Epithelial cell of prostate (primary cell): Measurements from ENCODE around the gene HS2ST1.

Source experiments
- DNase-seq: peaks from one replicate; pipeline ENCODE4 v3.0.0-alpha.2; 2011; ENCODE audit warnings: low read depth, low spot score
- H3K27ac ChIP-seq: fragments of 450-650 bp; 2 replicates; pipeline ENCODE4 v1.5.1; 2017; ENCODE audit warnings: mild to moderate bottlenecking

HS2ST1 gene

GRCh38 chr1:87129038-87129437, 214.6 kb downstream of the HS2ST1 start:
- DNase-seq, result no peak
- H3K27ac ChIP-seq, result no peak overlapping the region

- DNase-seq, result no peak
- H3K27ac ChIP-seq, result no peak overlapping the region
Observed at GRCh38 chr1:87129606-87130005, 215.2 kb downstream of the HS2ST1 start.

- no peak overlapping the region for H3K27ac ChIP-seq
- no peak for DNase-seq
Observed at GRCh38 chr1:87130438-87130837, 216.0 kb downstream of the HS2ST1 start.

- DNase-seq, result no peak
- no peak overlapping the region for H3K27ac ChIP-seq
Observed at GRCh38 chr1:87131809-87132283, 217.4 kb downstream of the HS2ST1 start.

- no peak for DNase-seq
- no peak overlapping the region for H3K27ac ChIP-seq
Observed at GRCh38 chr1:87132284-87132870, 217.9 kb downstream of the HS2ST1 start.

DNA sequence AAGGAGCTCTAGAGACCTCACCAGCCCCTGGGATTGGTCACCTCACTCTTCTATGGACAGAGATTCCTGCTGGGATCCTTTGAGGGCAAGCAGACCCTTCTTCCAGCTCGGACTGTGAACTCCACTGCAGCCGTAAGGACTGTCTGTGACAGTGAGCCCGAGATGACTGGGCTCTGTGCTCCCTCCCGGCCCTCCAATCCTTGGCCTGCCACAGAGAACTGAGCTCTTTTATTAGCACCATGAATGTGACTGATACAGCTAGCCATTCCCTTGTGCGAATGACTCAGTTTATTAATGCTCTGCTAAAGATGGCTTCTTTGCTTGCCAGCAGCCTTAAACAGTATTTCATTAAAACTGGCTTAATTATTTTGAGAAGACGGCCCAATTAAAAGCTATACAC, 219.6 kb downstream of the HS2ST1 start:
- DNase-seq, result no peak
- H3K27ac ChIP-seq, result no peak overlapping the region

- DNase-seq, result no peak
Observed at GRCh38 chr1:87134625-87135328, 220.3 kb downstream of the HS2ST1 start.

DNA sequence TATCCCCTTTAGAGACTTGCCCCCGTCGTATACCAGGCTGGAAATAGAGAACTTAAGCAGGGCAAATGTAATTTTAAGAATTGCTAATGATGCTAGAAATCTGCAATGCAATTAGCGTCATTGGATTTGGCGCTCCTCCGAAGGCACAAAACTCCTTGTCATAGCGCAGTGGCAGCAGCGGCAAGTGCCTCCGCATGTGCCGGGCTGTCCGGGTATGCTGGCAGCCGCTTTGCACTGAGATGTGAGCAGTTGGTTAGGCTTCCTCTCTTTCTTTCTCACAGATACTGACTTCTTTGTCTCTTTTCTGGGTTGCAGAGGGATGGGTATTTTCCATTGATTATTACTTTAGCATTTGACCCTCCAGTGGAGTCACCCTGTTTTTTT, 220.9 kb downstream of the HS2ST1 start:
- DNase-seq, result no peak
- H3K27ac ChIP-seq, result no peak overlapping the region

More at GRCh38 chr1:87134625-87135328, 220.3 kb downstream of the HS2ST1 start:
- H3K27ac ChIP-seq, result no peak overlapping the region

DNA sequence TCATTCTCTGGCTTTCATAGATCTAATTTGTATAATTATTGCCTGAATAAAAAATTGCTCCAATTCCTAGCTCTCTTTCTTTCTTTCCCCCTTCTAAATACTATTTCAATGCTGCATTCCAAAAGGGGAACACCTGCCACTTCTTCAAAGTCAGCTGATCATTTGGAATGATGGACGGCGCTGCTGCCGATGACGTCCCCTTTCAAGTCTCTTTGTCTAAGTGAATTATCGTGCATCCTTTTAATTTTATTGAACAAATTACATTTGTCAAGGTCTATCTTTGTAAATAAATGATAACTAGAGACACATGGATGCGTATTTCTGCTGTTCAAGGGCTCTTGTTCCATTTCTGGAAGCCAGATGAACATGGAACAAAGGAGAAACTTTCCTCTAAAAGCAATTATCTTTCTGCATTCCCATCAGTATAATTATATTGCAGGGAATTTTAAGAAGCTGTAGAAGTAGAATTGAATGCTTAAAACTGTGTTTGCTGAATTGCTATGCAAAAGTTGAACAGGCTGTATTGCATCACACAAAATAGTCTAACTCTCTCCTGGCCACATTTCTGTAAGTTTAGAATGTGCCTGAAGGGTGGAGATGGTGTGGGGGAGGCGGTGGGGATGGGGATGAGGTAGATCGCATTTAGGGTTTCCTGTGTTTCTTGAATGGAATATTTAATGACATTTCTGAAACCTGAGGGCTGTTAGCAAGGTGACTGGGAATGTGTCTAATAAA, 222.3 kb downstream of the HS2ST1 start:
- no peak overlapping the region for H3K27ac ChIP-seq
- no peak for DNase-seq

GRCh38 chr1:87137342-87137739, 222.9 kb downstream of the HS2ST1 start:
- no peak for DNase-seq
- H3K27ac ChIP-seq, result no peak overlapping the region

- peak overlapping the region; percentile 69 for H3K27ac ChIP-seq
- DNase-seq, result peak; percentile 43
Observed at GRCh38 chr1:87140831-87141540, 226.6 kb downstream of the HS2ST1 start.

- DNase-seq, result no peak
- H3K27ac ChIP-seq, result peak overlapping the region; percentile 69
Observed at GRCh38 chr1:87141556-87141955, 227.1 kb downstream of the HS2ST1 start.

- no peak overlapping the region for H3K27ac ChIP-seq
- DNase-seq, result no peak
Observed at GRCh38 chr1:87143413-87144135, 229.1 kb downstream of the HS2ST1 start.

DNA sequence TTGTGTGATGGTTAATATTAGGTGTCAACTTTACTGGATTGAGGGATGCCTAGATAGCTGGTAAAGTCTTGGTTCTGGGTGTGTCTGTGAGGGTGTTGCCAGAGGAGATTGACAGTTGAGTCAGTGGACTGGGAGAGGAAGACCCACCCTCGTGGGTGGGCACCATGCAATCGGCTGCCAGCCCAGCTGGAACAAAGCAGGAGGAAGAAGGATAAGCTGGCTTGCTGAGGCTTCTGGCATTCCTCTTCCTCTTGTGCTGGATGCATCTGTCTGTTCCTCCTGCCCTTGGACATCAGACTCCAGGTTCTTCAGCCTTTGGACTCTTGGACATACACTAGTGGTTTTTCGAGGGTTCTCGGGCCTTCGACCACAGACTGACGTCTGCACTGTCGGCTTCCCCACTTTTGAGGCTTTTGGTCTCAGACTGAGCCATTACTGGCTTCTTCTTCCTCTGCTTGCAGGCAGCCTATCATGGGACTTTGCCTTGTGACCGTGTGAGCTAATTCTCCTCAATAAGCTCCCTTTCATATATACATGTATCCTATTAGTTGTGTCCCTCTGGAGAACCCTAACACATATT, 230.0 kb downstream of the HS2ST1 start:
- no peak for DNase-seq
- H3K27ac ChIP-seq, result no peak overlapping the region

- DNase-seq, result no peak
- H3K27ac ChIP-seq, result no peak overlapping the region
Observed at GRCh38 chr1:87144981-87145380, 230.5 kb downstream of the HS2ST1 start.

DNA sequence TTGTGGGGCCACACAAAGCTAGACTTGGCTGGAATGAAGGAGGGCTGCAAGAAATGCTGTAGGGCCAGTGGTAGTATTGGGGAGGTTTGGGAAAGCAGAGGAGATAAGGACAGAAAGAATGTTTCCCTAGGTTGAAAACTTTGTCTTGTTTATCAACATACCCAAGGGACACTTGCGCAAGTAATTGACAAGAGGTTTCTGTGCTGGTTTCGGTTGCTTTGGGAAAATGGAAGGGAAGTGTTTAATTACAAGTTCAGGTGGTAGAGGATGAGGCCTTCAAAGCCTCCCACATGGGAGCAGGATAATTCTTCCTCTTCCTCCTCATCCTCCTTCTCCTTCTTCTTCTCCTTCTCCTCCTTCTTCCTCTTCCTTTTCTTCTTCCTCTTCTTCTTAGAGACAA, 232.1 kb downstream of the HS2ST1 start:
- H3K27ac ChIP-seq, result no peak overlapping the region
- no peak for DNase-seq

- no peak for DNase-seq
- H3K27ac ChIP-seq, result no peak overlapping the region
Observed at GRCh38 chr1:87146986-87147385, 232.6 kb downstream of the HS2ST1 start.

- no peak overlapping the region for H3K27ac ChIP-seq
- no peak for DNase-seq
Observed at GRCh38 chr1:87147851-87148250, 233.4 kb downstream of the HS2ST1 start.

DNA sequence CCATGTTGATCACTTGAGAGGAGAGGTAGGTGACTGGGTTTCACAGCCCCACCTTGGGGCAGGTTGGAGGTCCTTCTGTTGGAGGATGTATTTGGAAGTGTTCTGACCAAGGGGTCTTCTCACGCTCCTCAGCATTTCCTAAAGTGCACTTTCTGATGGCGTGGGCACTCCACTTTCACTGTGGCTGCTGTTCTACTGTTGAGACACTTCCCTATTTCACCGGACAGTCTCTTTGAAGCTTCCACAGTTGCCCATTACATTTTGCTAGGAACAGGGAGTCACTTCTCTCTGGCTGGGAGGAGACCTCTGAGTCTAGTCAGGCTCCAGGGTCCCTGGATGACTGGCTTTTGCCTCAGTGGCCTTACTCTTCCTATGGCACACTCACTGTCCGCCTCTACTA, 234.2 kb downstream of the HS2ST1 start:
- no peak overlapping the region for H3K27ac ChIP-seq
- no peak for DNase-seq
